Measurements from ENCODE around the gene NADK2. TPM values are rescaled to one million over a fixed set of nuclear protein-coding genes. Genes with fewer than 3 reads are reported as not detected.
A peak's percentile ranks its signal among the peaks of the same experiment; 100 is the strongest.

The NADK2 gene
- total RNA-seq, 1 donor from 2014 or later: 39.4 TPM

- no peak for DNase-seq (ENCODE audit: missing footprints)
- intact Hi-C loops (cut with DNase I): no loop called here
- ATAC-seq: peak; percentile 85
Measured at GRCh38 chr5:36252722-36253365, 11.1 kb upstream of the NADK2 start.

GRCh38 chr5:36251218-36251617, 9.5 kb upstream of the NADK2 start:
- intact Hi-C loops (cut with DNase I): no loop called here
- ATAC-seq (no peak), DNase-seq (ENCODE audit: missing footprints) (no peak)

DNA sequence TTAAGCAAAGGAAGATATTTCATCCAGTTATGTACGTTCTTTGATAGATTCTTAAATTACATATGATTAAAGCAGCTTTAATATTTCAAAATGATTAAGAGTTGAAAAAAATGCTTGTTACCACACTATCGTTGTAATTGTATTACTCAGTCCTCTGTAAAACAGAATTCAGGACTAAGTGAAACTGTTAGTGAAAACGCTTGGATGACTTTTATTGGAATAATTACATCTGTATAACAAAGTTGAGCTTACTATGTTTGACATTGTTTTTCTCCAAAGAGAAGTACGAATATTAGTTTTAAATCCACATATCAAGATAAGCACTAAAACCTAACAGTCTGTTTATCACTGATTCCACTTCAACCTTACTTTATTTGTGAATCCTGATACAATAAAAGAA, 8.7 kb upstream of the NADK2 start:
- intact Hi-C loops (cut with DNase I): no loop called here
- DNase-seq (ENCODE audit: missing footprints) (no peak), ATAC-seq (no peak)

DNA sequence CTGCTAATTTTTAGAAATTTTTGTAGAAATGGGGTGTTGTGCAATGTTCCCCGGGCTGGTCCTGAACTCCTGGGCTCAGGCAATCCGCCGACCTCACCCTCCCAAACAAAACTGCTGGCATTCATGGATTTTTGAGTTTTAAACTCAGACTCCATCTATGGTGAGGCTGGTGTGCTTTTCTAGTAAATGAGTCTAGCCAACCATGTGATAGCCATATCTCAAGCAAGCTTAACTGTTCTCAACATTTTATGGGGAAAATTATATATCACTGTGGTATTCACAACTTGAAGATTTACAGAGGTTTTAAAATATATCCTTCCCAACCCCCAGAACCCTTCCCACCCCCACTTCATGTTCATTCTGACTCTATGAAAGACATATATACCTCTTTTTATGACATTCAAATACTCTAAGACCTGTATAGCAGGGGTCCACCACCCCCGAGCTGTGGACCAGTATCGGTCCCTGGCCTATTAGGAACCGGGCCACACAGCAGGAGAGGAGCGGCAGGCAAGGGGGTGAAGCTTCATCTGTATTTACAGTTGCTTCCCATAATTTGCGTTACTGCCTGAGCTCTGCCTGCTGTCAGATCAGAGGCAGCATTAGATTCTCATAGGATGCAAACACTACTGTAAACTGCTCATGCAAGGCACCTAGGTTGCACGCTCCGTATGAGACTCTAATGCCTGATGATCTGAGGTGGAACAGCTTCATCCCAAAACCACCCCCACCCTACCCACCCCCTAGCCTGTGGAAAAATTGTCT, 4.5 kb upstream of the NADK2 start:
- DNase-seq (ENCODE audit: missing footprints) (no peak), ATAC-seq (no peak)
- intact Hi-C loops (cut with DNase I): loop anchor here (10.0 kb wide), 1 partner anchor 59 kb away; the partner anchor contains the start of gene RANBP3L

DNA sequence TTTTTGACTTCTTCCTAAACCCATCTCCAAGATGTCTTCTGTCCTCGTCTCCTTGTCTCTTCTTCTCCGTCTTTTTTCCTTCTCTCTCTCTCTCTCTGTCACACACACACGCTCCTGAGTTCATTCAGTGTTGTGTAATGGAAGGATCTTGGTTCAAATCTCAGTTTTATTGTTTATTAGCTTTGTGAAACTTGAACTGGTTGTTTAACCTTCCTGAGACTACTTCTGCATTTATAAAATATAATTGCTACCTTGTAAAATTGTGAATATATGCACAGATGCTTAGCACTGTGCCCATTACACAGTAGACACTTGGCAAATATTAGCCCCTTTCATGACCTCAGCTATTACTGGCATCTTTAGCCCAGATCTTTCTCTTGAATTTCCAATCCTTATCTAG, 2.4 kb upstream of the NADK2 start:
- intact Hi-C loops (cut with DNase I): loop anchor here (5.0 to 10.0 kb wide), 2 partner anchors 61 to 92 kb away; partner anchors contain the start of genes LMBRD2, RANBP3L and SKP2
- ATAC-seq (no peak), DNase-seq (ENCODE audit: missing footprints) (no peak)

DNA sequence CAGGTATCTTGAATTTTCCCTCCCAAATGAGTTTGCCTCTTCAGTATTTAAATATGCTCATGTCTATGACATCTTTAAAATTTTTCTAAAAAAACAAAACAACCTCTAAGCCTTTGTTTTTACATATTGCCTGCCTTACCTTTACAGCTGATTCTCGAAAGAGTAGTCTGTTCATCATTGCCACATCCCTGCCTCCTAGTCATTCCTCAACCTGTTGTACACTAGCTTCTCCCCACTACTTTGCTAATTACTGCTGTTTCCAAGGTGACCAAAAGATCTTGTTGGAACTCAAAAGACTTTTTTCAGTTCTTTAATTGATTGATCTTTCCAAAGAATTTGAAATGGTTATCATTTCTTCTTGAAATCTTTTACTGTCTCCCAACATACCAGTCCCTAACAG, 1.9 kb upstream of the NADK2 start:
- intact Hi-C loops (cut with DNase I): loop anchor here (5.0 to 10.0 kb wide), 2 partner anchors 61 to 91 kb away; partner anchors contain the start of genes LMBRD2, RANBP3L and SKP2
- DNase-seq (ENCODE audit: missing footprints): no peak
- no peak for ATAC-seq

DNA sequence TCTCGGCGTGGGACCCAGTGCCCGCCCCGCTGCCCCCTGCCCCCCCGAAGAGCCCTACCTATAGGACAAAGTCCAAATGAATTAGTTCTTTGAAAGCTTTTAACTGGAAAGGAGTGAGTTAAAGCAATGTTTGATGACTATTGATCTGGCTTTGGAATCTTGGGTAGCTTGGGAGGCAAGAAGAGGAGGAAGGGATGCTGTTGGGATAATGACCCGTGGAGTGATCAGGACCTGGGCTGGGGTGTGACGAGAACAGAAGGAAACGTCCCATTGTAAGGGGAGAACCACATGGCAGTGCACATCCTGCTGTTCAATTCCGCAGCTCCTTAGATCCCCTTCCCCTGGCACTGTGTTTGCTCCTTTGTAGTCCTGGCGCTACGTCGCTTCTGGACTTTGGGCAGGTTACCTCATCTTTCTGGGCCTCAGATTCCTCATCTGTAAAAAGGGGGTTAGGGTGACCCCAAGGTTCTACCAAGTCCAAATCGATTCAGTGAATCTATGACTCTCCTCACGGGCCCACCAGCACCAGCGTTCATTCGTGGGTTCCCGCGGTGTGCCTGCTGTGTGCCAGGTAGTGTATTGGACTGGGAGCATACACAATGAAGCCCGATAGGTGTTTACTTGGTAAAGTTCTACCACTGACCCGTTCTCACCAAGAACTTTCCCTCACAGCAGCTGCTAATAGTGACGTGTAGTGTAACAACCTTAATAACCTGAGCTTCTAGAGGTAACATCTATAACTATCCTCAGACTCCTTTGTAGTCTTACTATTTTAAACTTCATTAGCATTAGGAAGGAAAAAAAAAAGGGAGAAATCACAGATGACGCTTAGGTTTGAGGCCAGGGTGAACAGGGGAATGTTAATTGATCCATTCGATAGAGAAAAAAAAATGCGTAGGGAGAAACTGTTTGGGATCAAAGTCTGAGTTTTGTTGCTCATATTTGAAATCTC, 1.1 kb upstream of the NADK2 start:
- DNase-seq (ENCODE audit: missing footprints) (peak; percentile 34), ATAC-seq (no peak)
- intact Hi-C loops (cut with DNase I): loop anchor here (5.0 to 10.0 kb wide), 2 partner anchors 62 to 91 kb away; partner anchors contain the start of genes LMBRD2, RANBP3L and SKP2

- peak; percentile 32 for ATAC-seq
Measured at GRCh38 chr5:36240779-36241630, 720 bp downstream of the NADK2 start.

GRCh38 chr5:36239370-36240293, 2.1 kb downstream of the NADK2 start:
- intact Hi-C loops (cut with DNase I): loop anchor here (5.0 to 10.0 kb wide), 2 partner anchors 65 to 87 kb away; partner anchors contain the start of genes LMBRD2, RANBP3L and SKP2

More at GRCh38 chr5:36240779-36241630, 720 bp downstream of the NADK2 start:
- peak; percentile 80 for DNase-seq (ENCODE audit: missing footprints)
- intact Hi-C loops (cut with DNase I): loop anchor here (5.0 to 10.0 kb wide), 2 partner anchors 64 to 89 kb away; partner anchors contain the start of genes LMBRD2, RANBP3L and SKP2

GRCh38 chr5:36238502-36239295, 3.0 kb downstream of the NADK2 start:
- ATAC-seq (no peak), DNase-seq (ENCODE audit: missing footprints) (no peak)
- intact Hi-C loops (cut with DNase I): no loop called here

More at GRCh38 chr5:36239370-36240293, 2.1 kb downstream of the NADK2 start:
- ATAC-seq (no peak), DNase-seq (ENCODE audit: missing footprints) (no peak)

DNA sequence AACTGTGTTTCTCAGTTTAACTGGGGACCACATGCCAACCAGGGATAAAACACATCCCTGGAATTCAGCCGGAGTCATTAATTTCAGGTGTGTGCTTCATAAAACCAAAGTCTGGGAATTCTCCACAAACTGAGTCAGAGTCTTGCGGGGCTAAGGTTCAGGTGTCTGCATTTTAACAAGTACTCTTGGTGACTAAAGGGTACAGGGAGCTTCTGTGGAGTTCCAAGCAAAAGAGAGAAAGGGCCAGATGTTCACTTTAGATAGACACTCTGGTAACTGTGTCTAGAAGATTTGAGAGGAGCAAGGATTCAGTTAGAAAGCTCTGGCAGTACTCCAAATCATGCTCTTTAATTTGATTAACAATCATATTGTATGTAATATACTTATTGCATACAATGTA, 4.0 kb downstream of the NADK2 start:
- intact Hi-C loops (cut with DNase I): no loop called here
- no peak for ATAC-seq

DNA sequence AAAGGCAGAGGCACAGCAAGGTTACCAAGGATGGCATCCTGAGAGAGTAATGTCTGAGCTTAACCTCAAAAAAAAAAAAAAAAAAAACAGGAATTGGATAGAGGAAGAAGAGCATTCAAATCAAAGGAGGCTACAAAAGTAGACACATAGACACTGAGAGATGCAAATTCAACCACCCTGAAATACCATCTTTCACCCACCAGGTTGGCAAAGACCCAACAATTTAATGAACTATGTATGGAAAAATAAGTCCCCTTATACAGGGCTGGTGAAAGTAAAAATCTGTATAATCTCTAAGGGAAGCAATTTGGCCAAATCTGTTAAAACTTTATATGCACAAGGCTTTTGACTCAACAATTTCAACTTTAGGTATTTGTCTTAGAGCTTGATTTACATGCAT, 4.9 kb downstream of the NADK2 start:
- intact Hi-C loops (cut with DNase I): no loop called here
- DNase-seq (ENCODE audit: missing footprints) (no peak), ATAC-seq (no peak)

More for the DNA sequence above, 4.0 kb downstream of the NADK2 start:
- DNase-seq (ENCODE audit: missing footprints): no peak

GRCh38 chr5:36232533-36232932, 9.2 kb downstream of the NADK2 start:
- DNase-seq (ENCODE audit: missing footprints) (no peak), ATAC-seq (no peak)
- intact Hi-C loops (cut with DNase I): no loop called here

DNA sequence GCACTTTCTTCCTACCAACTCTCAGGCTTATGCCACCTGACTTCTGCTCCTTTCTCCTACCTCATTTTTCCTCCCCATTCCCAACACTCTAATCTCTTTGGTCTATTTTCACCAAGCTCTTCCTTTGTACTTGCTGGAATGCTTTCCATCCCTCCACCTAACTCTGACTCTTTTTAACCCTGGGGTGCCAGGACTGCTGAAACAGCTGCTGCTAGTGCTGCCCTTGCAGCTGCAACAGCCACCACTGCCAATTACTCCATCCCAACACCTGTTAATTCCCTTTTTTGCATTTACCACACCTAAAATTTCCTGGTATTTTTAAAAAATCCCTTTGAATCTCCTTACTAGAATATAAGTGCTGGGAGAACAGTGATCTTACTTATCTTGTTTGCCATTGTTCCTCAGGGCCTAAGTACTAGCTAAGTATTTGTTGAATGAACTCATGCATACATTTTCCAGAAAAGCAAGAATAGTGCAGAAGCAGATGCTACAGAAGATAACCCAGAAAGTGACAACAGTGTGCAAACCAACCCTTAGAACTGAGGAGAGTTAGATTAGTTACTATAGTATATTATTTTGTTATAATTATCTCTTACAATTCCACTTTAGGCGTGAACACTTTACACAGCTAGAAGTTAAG, 11.5 kb downstream of the NADK2 start:
- intact Hi-C loops (cut with DNase I): no loop called here
- no peak for ATAC-seq
- no peak for DNase-seq (ENCODE audit: missing footprints)

GRCh38 chr5:36228505-36228904, 13.2 kb downstream of the NADK2 start:
- DNase-seq (ENCODE audit: missing footprints) (no peak), ATAC-seq (no peak)
- intact Hi-C loops (cut with DNase I): no loop called here

DNA sequence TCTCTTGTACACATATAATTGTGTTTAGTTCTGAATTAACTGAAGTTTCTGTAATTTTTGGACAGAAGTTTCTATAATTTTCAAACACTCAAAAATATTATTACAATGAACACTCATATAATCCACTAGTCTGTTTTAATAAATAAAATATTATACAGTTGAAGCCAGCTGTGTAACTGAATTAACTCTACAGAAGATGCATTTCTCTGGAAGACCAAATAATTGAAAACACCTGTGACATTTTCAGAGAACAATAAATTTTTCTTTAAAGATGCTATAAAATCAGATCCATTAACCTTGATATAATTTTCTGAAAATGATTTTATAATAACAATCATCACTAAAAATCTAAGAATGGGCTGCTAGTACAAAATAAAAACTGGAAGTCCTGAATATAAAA, 14.7 kb downstream of the NADK2 start:
- intact Hi-C loops (cut with DNase I): no loop called here
- ATAC-seq: no peak

More for the DNA sequence above, 14.7 kb downstream of the NADK2 start:
- no peak for DNase-seq (ENCODE audit: missing footprints)

Data from Right ventricle myocardium inferior (tissue), 1 donor.